ENCODE results near the gene CUL4A. TPM values are rescaled to one million over a fixed set of nuclear protein-coding genes. Genes with fewer than 3 reads are reported as not detected.

The CUL4A gene
- total RNA-seq, 4 donors from 2014 or later: 55.8 to 110 (median 76.8) TPM

- no peaks in the 10 kb centered on the region for H3K27me3 ChIP-seq
- H3K4me1 ChIP-seq: peaks cover 13 to 43% (median 22%) of the 10 kb centered on the region in 3 donors
- no peak for DNase-seq
- no peaks in the 10 kb centered on the region for H3K9me3 ChIP-seq
- WGBS, 2 donors: 62 to 72% methylated on average over 2 of the region's 3 CpGs
- no peak overlapping the region for H3K4me3 ChIP-seq
- no peak overlapping the region for H3K27ac ChIP-seq
- intact Hi-C loops (cut with DNase I): no loop called here
- TF ChIP-seq, protein P1, sequence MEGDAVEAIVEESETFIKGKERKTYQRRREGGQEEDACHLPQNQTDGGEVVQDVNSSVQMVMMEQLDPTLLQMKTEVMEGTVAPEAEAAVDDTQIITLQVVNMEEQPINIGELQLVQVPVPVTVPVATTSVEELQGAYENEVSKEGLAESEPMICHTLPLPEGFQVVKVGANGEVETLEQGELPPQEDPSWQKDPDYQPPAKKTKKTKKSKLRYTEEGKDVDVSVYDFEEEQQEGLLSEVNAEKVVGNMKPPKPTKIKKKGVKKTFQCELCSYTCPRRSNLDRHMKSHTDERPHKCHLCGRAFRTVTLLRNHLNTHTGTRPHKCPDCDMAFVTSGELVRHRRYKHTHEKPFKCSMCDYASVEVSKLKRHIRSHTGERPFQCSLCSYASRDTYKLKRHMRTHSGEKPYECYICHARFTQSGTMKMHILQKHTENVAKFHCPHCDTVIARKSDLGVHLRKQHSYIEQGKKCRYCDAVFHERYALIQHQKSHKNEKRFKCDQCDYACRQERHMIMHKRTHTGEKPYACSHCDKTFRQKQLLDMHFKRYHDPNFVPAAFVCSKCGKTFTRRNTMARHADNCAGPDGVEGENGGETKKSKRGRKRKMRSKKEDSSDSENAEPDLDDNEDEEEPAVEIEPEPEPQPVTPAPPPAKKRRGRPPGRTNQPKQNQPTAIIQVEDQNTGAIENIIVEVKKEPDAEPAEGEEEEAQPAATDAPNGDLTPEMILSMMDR (IDR thresholded peaks at IDR 0.05): no peak
- TF ChIP-seq POLR2A (IDR thresholded peaks at IDR 0.05): no peak
- peaks cover 0 to 52% (median 4%) of the 10 kb centered on the region in 3 donors for H3K36me3 ChIP-seq
Measured at GRCh38 chr13:113218586-113218985, 9.2 kb downstream of the CUL4A start.

- peaks cover 13 to 38% (median 21%) of the 10 kb centered on the region in 3 donors for H3K4me1 ChIP-seq
- TF ChIP-seq, protein P1 (IDR thresholded peaks at IDR 0.05): no peak
- TF ChIP-seq POLR2A (IDR thresholded peaks at IDR 0.05): no peak
Measured at GRCh38 chr13:113219256-113219940, 10.0 kb downstream of the CUL4A start.

GRCh38 chr13:113220141-113220598 is 10.8 kb downstream of the CUL4A start:
- no peak for TF ChIP-seq POLR2A (IDR thresholded peaks at IDR 0.05)
- TF ChIP-seq, protein P1 (IDR thresholded peaks at IDR 0.05): no peak
- 62 to 85% methylated on average over 9 to 11 of the region's 13 CpGs for WGBS, 2 donors
- DNase-seq: no peak
- Histone ChIP-seq H3K27ac (no peak overlapping the region), H3K4me1 (peaks cover 13 to 31% (median 16%) of the 10 kb centered on the region in 3 donors), H3K27me3 (no peaks in the 10 kb centered on the region), H3K4me3 (no peak overlapping the region), H3K36me3 (peaks cover 4 to 61% (median 11%) of the 10 kb centered on the region in 3 donors), H3K9me3 (no peaks in the 10 kb centered on the region)
- intact Hi-C loops (cut with DNase I): no loop called here

More at GRCh38 chr13:113219256-113219940, 10.0 kb downstream of the CUL4A start:
- 80 to 86% methylated on average over 11 to 14 of the region's 14 CpGs for WGBS, 2 donors
- H3K36me3 ChIP-seq: peaks cover 3 to 56% (median 4%) of the 10 kb centered on the region in 3 donors
- intact Hi-C loops (cut with DNase I): no loop called here
- H3K9me3 ChIP-seq: no peaks in the 10 kb centered on the region
- no peak overlapping the region for H3K4me3 ChIP-seq
- H3K27ac ChIP-seq: no peak overlapping the region
- H3K27me3 ChIP-seq: no peaks in the 10 kb centered on the region
- no peak for DNase-seq

GRCh38 chr13:113220877-113221276 is 11.5 kb downstream of the CUL4A start:
- no peak overlapping the region for H3K27ac ChIP-seq
- TF ChIP-seq, protein P1 (IDR thresholded peaks at IDR 0.05): no peak
- no peak for TF ChIP-seq POLR2A (IDR thresholded peaks at IDR 0.05)
- intact Hi-C loops (cut with DNase I): no loop called here
- no peak overlapping the region for H3K4me3 ChIP-seq
- DNase-seq: no peak
- no peaks in the 10 kb centered on the region for H3K27me3 ChIP-seq
- H3K9me3 ChIP-seq: no peaks in the 10 kb centered on the region
- H3K4me1 ChIP-seq: peaks cover 9 to 24% (median 12%) of the 10 kb centered on the region in 3 donors
- 87 to 88% methylated on average over 5 to 7 of the region's 7 CpGs for WGBS, 2 donors
- H3K36me3 ChIP-seq: peaks cover 4 to 68% (median 16%) of the 10 kb centered on the region in 3 donors

DNA sequence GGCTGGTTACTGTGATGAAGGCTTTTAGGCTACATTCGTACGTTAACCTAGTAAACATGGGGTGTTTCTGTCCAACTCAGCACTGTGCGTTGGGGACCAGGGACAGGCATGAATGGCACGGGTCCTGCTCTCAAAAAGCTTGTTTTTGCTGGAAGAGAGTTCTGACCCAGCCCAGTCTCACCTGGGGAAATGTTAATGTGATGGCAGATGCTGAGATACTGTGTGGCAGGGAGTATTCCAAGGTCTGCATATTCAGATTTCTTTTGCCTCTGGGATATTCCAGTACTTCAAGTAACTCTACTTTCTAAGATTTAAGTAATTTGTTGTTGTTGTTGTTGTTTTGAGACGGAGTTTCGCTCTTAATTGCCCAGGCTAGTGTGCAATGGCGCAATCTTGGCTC is 13.7 kb downstream of the CUL4A start:
- H3K27me3 ChIP-seq: no peaks in the 10 kb centered on the region
- no peak overlapping the region for H3K27ac ChIP-seq
- no peak overlapping the region for H3K4me3 ChIP-seq
- peaks cover 4 to 90% (median 16%) of the 10 kb centered on the region in 3 donors for H3K36me3 ChIP-seq
- intact Hi-C loops (cut with DNase I): no loop called here
- H3K4me1 ChIP-seq: peaks cover 0 to 11% (median 4%) of the 10 kb centered on the region in 3 donors
- WGBS, 2 donors: 94% methylated on average over 7 of the region's 7 CpGs
- no peaks in the 10 kb centered on the region for H3K9me3 ChIP-seq
- no peak for DNase-seq
- TF ChIP-seq, protein P1 (IDR thresholded peaks at IDR 0.05): no peak
- TF ChIP-seq POLR2A (IDR thresholded peaks at IDR 0.05): no peak
